Left ventricle myocardium inferior (tissue), 1 donor: ENCODE results near the gene WWP2. TPM values are rescaled to one million over a fixed set of nuclear protein-coding genes. Genes with fewer than 3 reads are reported as not detected.

ENCODE experiments used
- DNase-seq: peaks from one replicate; pipeline ENCODE4 v3.0.0-alpha.2; 2020
- H3K27ac ChIP-seq: fragments of 200-600 bp; replicated peaks from 2 replicates; pipeline ENCODE4 v1.8.0; 2021
- H3K27me3 ChIP-seq: fragments of 200-600 bp; 2 replicates; pipeline ENCODE4 v1.8.0; 2021; ENCODE audit warnings: low read depth
- H3K36me3 ChIP-seq: fragments of 200-600 bp; 2 replicates; pipeline ENCODE4 v1.8.0; 2021
- H3K4me1 ChIP-seq: fragments of 200-600 bp; 2 replicates; pipeline ENCODE4 v1.8.0; 2021
- H3K4me3 ChIP-seq: fragments of 200-600 bp; 2 replicates; pipeline ENCODE4 v1.8.0; 2021; ENCODE audit warnings: mild to moderate bottlenecking, moderate library complexity
- H3K9me3 ChIP-seq: fragments of 200-600 bp; replicated peaks from 2 replicates; pipeline ENCODE4 v1.8.0; 2021
- CTCF ChIP-seq: fragments of 200-600 bp; IDR thresholded peaks from 2 replicates; pipeline ENCODE4 v1.8.0; 2021; ENCODE audit warnings: antibody characterized with exemption, mild to moderate bottlenecking, borderline replicate concordance
- intact Hi-C: fragments of 100-400 bp; cut with micrococcal nuclease; formaldehyde crosslinking; loops from one replicate; pipeline ENCODE4 v1.11.0; 2022
- total RNA-seq: library from RNA; stranded (reverse); fragmentation: NEBNext Ultra II Directional; extraction: Animal tissue kit (Norgen Biotek cat#: 25700); gene quantifications from one replicate; pipeline ENCODE4 v1.2.1, GENCODE V29; 2021
- donor health status: DM: no; HTN: yes; CAD: no; lungs with severe emphysema.

Gene WWP2
- total RNA-seq, 1 donor from 2014 or later, result 21.3 TPM

GRCh38 chr16:69867784-69868560, 105.8 kb downstream of the WWP2 start:
- no peak for TF ChIP-seq CTCF

GRCh38 chr16:69870761-69871160, 108.6 kb downstream of the WWP2 start:
- intact Hi-C loops, result no loop called here
- Histone ChIP-seq H3K27me3 (no peaks in the 10 kb centered on the region), H3K4me1 (peaks cover 23% of the 10 kb centered on the region), H3K36me3 (peaks cover 29% of the 10 kb centered on the region), H3K9me3 (no peaks in the 10 kb centered on the region), H3K4me3 (no peak overlapping the region), H3K27ac (no peak overlapping the region)
- DNase-seq, result no peak
- no peak for TF ChIP-seq CTCF

More at GRCh38 chr16:69867784-69868560, 105.8 kb downstream of the WWP2 start:
- Histone ChIP-seq H3K4me1 (peaks cover 16% of the 10 kb centered on the region), H3K4me3 (no peak overlapping the region), H3K27ac (no peak overlapping the region), H3K9me3 (no peaks in the 10 kb centered on the region), H3K36me3 (peaks cover 16% of the 10 kb centered on the region), H3K27me3 (no peaks in the 10 kb centered on the region)
- intact Hi-C loops, result no loop called here
- DNase-seq, result no peak

GRCh38 chr16:69871708-69872107, 109.6 kb downstream of the WWP2 start:
- no peak for DNase-seq
- no peak for TF ChIP-seq CTCF
- no peak overlapping the region for H3K4me3 ChIP-seq
- no peaks in the 10 kb centered on the region for H3K27me3 ChIP-seq
- peaks cover 38% of the 10 kb centered on the region for H3K36me3 ChIP-seq
- H3K4me1 ChIP-seq, result peaks cover 23% of the 10 kb centered on the region
- peaks cover 7% of the 10 kb centered on the region for H3K9me3 ChIP-seq
- intact Hi-C loops, result no loop called here
- H3K27ac ChIP-seq, result no peak overlapping the region

- DNase-seq, result no peak
- H3K27ac ChIP-seq, result no peak overlapping the region
- H3K27me3 ChIP-seq, result no peaks in the 10 kb centered on the region
- TF ChIP-seq CTCF, result no peak
- H3K9me3 ChIP-seq, result peaks cover 14% of the 10 kb centered on the region
- H3K4me1 ChIP-seq, result peaks cover 16% of the 10 kb centered on the region
- intact Hi-C loops, result no loop called here
- peaks cover 49% of the 10 kb centered on the region for H3K36me3 ChIP-seq
- no peak overlapping the region for H3K4me3 ChIP-seq
Observed at GRCh38 chr16:69872888-69873287, 110.8 kb downstream of the WWP2 start.

- DNase-seq, result no peak
- intact Hi-C loops, result no loop called here
- H3K27me3 ChIP-seq, result no peaks in the 10 kb centered on the region
- H3K27ac ChIP-seq, result no peak overlapping the region
- H3K4me3 ChIP-seq, result no peak overlapping the region
- H3K4me1 ChIP-seq, result peaks cover 12% of the 10 kb centered on the region
- peaks cover 14% of the 10 kb centered on the region for H3K9me3 ChIP-seq
- H3K36me3 ChIP-seq, result peaks cover 55% of the 10 kb centered on the region
- TF ChIP-seq CTCF, result no peak
Observed at GRCh38 chr16:69873783-69874182, 111.7 kb downstream of the WWP2 start.
